Measurements from ENCODE around the gene FAF2. TPM values are rescaled to one million over a fixed set of nuclear protein-coding genes. Genes with fewer than 3 reads are reported as not detected.

The FAF2 gene
- total RNA-seq, 1 experiment from 2014 or later: 53.2 TPM

DNA sequence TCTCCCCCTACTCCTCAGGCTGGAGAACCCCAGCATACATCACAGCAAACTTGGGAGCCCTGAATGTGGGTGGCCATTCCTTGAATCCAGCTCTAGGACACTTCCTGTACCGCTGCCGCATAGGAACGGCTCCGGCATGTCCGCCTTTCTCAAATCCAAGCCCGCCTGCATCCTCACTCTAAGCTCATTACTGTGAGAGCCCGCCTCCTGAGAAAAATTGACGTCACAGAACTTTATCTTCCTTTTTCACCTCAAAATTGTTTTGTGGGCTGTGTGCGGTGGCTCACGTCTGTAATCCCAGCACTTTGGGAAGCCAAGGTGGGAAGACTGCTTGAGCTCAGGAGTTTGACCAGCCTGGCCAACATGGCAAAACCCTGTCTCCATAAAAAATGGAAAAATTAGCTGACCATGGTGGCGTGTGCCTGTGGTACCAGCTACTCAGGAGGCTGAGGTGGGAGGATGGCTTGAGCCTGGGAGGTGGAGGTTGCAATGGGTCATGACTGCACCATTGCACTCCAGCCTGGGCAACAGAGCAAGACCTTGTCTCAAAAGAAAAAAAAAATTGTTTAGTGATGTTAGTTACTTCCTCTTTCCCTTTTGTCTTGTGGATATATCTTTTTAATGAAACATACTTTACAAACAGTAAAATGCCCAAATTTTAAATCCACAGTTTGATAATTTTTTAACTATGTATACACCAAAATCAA is 66.2 kb downstream of the FAF2 start:
- Histone ChIP-seq H3K9me3 (ENCODE audit: low read depth, low read length, poor library complexity, severe bottlenecking) (no peaks in the 10 kb centered on the region), H3K4me1 (ENCODE audit: insufficient read depth, low read length, poor library complexity, severe bottlenecking) (no peaks in the 10 kb centered on the region), H3K36me3 (ENCODE audit: insufficient read depth, low read length, poor library complexity, severe bottlenecking) (peaks cover 3% of the 10 kb centered on the region), H3K27me3 (replicated peaks; ENCODE audit: insufficient read depth, low read depth, low read length, poor library complexity) (no peaks in the 10 kb centered on the region), H3K4me3 (ENCODE audit: low read depth, low read length, poor library complexity, severe bottlenecking) (no peak overlapping the region), H3K27ac (ENCODE audit: low read depth, low read length, poor library complexity, severe bottlenecking) (no peak overlapping the region)
- CTCF ChIA-PET: no interaction called here
- DNase-seq (ENCODE audit: low spot score): no peak
- POLR2A ChIA-PET (ENCODE audit: low non-redundant PET): no interaction called here
- no TSS peak for BruUV-seq (replicated peaks)
- intact Hi-C loops (cut with micrococcal nuclease; ENCODE audit: unreplicated experiment): no loop called here
- TF ChIP-seq EZH2 (IDR thresholded peaks at IDR 0.05; ENCODE audit: borderline replicate concordance, low read depth, low read length, poor library complexity, severe bottlenecking): no peak
- TF ChIP-seq, protein P1, sequence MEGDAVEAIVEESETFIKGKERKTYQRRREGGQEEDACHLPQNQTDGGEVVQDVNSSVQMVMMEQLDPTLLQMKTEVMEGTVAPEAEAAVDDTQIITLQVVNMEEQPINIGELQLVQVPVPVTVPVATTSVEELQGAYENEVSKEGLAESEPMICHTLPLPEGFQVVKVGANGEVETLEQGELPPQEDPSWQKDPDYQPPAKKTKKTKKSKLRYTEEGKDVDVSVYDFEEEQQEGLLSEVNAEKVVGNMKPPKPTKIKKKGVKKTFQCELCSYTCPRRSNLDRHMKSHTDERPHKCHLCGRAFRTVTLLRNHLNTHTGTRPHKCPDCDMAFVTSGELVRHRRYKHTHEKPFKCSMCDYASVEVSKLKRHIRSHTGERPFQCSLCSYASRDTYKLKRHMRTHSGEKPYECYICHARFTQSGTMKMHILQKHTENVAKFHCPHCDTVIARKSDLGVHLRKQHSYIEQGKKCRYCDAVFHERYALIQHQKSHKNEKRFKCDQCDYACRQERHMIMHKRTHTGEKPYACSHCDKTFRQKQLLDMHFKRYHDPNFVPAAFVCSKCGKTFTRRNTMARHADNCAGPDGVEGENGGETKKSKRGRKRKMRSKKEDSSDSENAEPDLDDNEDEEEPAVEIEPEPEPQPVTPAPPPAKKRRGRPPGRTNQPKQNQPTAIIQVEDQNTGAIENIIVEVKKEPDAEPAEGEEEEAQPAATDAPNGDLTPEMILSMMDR (conservative IDR thresholded peaks at IDR 0.05; ENCODE audit: low read depth, low read length): no peak

DNA sequence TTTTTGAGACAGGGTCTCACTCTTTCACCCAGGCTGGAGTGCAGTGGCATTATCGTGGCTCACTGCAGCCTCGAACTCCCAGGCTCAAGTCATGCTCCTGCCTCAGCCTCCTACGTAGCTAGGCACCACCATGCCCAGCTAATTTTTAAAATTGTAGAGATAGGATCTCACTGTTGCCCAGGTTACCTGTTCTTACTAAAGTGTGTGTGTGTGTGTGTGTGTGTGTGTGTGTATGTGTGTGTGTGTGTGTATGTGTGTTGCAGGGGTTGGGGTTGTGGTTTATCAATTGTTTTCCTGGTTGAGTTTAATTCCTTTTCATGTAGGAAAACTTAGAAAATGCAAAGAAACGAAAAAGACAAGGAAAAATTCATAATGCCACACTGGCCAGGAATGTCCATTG is 67.2 kb downstream of the FAF2 start:
- no peaks in the 10 kb centered on the region for H3K27me3 ChIP-seq (replicated peaks; ENCODE audit: insufficient read depth, low read depth, low read length, poor library complexity)
- no peak overlapping the region for H3K27ac ChIP-seq (ENCODE audit: low read depth, low read length, poor library complexity, severe bottlenecking)
- ChIA-PET POLR2A (ENCODE audit: low non-redundant PET) (no interaction called here), CTCF (no interaction called here)
- H3K36me3 ChIP-seq (ENCODE audit: insufficient read depth, low read length, poor library complexity, severe bottlenecking): no peaks in the 10 kb centered on the region
- H3K9me3 ChIP-seq (ENCODE audit: low read depth, low read length, poor library complexity, severe bottlenecking): no peaks in the 10 kb centered on the region
- BruUV-seq (replicated peaks): no TSS peak
- no peak for DNase-seq (ENCODE audit: low spot score)
- intact Hi-C loops (cut with micrococcal nuclease; ENCODE audit: unreplicated experiment): no loop called here
- no peak overlapping the region for H3K4me3 ChIP-seq (ENCODE audit: low read depth, low read length, poor library complexity, severe bottlenecking)
- H3K4me1 ChIP-seq (ENCODE audit: insufficient read depth, low read length, poor library complexity, severe bottlenecking): no peaks in the 10 kb centered on the region
- TF ChIP-seq, protein P1 (conservative IDR thresholded peaks at IDR 0.05; ENCODE audit: low read depth, low read length): no peak
- no peak for TF ChIP-seq EZH2 (IDR thresholded peaks at IDR 0.05; ENCODE audit: borderline replicate concordance, low read depth, low read length, poor library complexity, severe bottlenecking)

DNA sequence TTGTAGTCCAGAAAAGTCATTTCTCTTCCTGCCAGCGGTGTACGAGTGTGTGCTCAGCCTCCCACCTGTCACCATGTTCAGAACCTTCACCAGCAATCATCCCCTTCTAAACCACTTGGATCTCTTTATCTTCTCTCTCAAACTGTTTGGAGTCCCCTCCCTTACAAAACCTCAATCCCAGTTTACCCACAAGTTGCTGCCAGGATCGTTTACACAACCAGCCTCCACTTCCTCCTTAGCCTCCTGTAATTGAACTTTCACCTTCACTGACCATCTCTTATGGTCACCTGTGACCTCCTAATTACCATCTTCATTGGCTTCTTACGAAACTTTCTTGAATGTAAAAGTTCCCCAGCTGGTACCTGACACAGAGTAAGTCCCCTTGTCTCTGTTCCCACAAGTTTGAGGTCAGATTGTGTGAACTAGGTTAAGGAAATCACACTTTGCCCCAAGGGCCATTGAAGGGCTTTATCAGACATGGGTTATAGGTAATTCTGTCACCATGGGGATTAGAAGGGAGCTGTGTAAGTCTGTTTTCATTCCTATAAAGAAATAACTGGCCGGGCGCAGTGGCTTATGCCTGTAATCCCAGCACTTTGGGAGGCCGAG is 69.0 kb downstream of the FAF2 start:
- Histone ChIP-seq H3K27me3 (replicated peaks; ENCODE audit: insufficient read depth, low read depth, low read length, poor library complexity) (no peaks in the 10 kb centered on the region), H3K4me1 (ENCODE audit: insufficient read depth, low read length, poor library complexity, severe bottlenecking) (no peaks in the 10 kb centered on the region), H3K9me3 (ENCODE audit: low read depth, low read length, poor library complexity, severe bottlenecking) (no peaks in the 10 kb centered on the region), H3K27ac (ENCODE audit: low read depth, low read length, poor library complexity, severe bottlenecking) (no peak overlapping the region), H3K4me3 (ENCODE audit: low read depth, low read length, poor library complexity, severe bottlenecking) (no peak overlapping the region), H3K36me3 (ENCODE audit: insufficient read depth, low read length, poor library complexity, severe bottlenecking) (no peaks in the 10 kb centered on the region)
- intact Hi-C loops (cut with micrococcal nuclease; ENCODE audit: unreplicated experiment): no loop called here
- no TSS peak for BruUV-seq (replicated peaks)
- no peak for DNase-seq (ENCODE audit: low spot score)
- ChIA-PET POLR2A (ENCODE audit: low non-redundant PET) (interaction anchor here (0.7 kb wide), 1 partner anchor 20 kb away, joined by 5 read pairs; the partner anchor contains the start of gene RNF44), CTCF (no interaction called here)
- TF ChIP-seq, protein P1 (conservative IDR thresholded peaks at IDR 0.05; ENCODE audit: low read depth, low read length): no peak
- no peak for TF ChIP-seq EZH2 (IDR thresholded peaks at IDR 0.05; ENCODE audit: borderline replicate concordance, low read depth, low read length, poor library complexity, severe bottlenecking)

Measured in A673 (cell line).